Measurements from ENCODE around the gene BASP1. TPM values are rescaled to one million over a fixed set of nuclear protein-coding genes. Genes with fewer than 3 reads are reported as not detected.

The BASP1 gene, protein sequence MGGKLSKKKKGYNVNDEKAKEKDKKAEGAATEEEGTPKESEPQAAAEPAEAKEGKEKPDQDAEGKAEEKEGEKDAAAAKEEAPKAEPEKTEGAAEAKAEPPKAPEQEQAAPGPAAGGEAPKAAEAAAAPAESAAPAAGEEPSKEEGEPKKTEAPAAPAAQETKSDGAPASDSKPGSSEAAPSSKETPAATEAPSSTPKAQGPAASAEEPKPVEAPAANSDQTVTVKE
- 53.4 and 93.1 TPM in 2 replicates for total RNA-seq (ENCODE audit: low replicate concordance)

DNA sequence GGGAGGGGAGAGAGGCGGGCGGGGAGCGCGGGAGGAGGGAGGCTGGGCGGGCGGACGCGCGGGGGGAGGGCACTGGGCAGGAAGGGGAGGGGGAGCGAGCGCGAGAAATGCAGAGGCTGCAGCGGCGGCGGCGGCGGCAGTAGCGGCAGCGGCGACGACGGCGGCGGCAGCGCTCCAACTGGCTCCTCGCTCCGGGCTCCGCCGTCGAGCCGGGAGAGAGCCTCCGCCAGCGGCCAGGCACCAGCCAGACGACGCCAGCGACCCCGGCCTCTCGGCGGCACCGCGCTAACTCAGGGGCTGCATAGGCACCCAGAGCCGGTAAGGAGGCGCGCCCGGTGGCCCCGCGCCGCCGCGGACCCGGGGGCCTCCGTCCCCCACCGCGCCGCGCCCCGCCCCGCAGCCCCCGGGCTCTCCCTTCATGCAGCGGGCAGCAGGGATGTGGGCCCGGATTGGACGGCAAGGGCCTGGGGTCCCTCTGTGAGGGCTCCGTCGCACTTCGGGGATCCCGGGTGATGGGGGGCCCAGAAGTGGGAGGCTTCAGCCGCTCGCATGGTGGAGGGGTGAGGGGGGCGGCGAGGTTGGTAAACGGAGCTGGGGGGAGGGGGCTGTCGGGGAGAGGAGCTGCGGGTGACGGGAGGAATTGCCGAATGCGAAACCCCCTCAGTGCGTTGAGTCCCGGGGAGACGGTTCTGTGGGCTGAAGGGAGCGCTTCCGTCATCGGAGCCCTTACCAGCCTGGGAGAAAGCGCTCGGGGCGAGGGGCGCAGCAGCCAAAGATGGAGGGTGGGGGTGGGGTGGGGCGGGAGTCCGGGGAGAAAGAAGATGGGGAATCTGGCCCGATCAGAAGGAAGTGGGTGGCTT lies at the start of gene BASP1:
TSS of gene BASP1 (plus strand) at position 139 of the 860 bp plus-strand sequence. CDS start 57,586 bp downstream, outside the sequence.

Measured in smooth muscle cell of the coronary artery (primary cell).